ENCODE data around the gene PFDN6. TPM values are rescaled to one million over a fixed set of nuclear protein-coding genes. Genes with fewer than 3 reads are reported as not detected.

PFDN6 gene
- total RNA-seq, 1 experiment from 2014 or later = 90.5 TPM

DNA sequence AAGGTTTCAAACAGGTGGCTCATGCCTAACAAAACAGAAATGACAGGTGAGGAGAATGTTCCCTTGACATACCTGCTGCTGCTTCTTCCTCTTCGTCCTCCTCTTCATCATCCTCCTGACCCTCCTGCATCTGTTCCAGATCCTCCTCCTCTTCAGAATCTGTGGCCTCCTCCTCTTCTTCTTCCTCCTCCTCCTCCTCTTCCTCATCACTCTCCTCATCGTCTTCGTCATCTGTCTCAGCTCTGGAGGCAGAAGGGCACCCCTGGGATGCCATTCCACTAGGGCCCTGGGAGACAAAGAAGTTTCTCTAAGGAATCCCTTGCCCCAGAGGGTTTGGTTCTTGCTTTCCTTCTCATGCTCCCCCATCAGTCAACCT lies 30.5 kb downstream of the PFDN6 start:
- Histone ChIP-seq H3K4me3 (replicated peaks in 1 of 2; ENCODE audit: low read depth in 1 of 2, low read length in 2 of 2) (no peak overlapping the region), H3K4me1 (ENCODE audit: control insufficient read depth in 1 of 2, insufficient read depth in 2 of 2, low read length in 2 of 2) (peaks cover 36 to 68% of the 10 kb centered on the region in 2 experiments), H3K27me3 (ENCODE audit: insufficient read depth, low read length) (no peaks in the 10 kb centered on the region), H2AFZ (ENCODE audit: low read depth, low read length, poor library complexity, severe bottlenecking) (no peak overlapping the region), H3K9me2 (ENCODE audit: insufficient read depth) (no peaks in the 10 kb centered on the region), H3K27ac (ENCODE audit: low read depth, low read length) (0 out of 2 replicates have a peak overlapping the region, but pooled peaks have one; percentile 11), H4K20me1 (ENCODE audit: insufficient read depth) (no peaks in the 10 kb centered on the region), H3K9me3 (ENCODE audit: control insufficient read depth in 1 of 2, insufficient read depth in 1 of 2, low read depth in 1 of 2, low read length in 2 of 2) (no peaks in the 10 kb centered on the region), H3K9ac (ENCODE audit: low read length) (no peak overlapping the region), H3K36me3 (ENCODE audit: control insufficient read depth in 1 of 2, insufficient read depth in 2 of 2, low read length in 2 of 2) (peaks cover 22 to 29% of the 10 kb centered on the region in 2 experiments; a peak in 3 of 4 replicates), H3K4me2 (ENCODE audit: low read length) (0 out of 2 replicates have a peak overlapping the region, but pooled peaks have one; percentile 100), H3K79me2 (ENCODE audit: insufficient read depth, low read length) (peaks cover 41% of the 10 kb centered on the region)
- POLR2A ChIA-PET = no interaction called here
- intact Hi-C loops (cut with micrococcal nuclease) = no loop called here
- DNase-seq (ENCODE audit: low read depth, low spot score) (no peak), ATAC-seq (no peak)
- TF ChIP-seq ZBTB33 (IDR thresholded peaks at IDR 0.05; ENCODE audit: extremely low read depth, insufficient replicate concordance, low read length) = no peak
- no peak for TF ChIP-seq MAX (IDR thresholded peaks at IDR 0.05)
- TF ChIP-seq POLR2AphosphoS5 (IDR thresholded peaks at IDR 0.05; ENCODE audit: low read depth, low read length) = no peak
- TF ChIP-seq EGR1 (IDR thresholded peaks at IDR 0.05; ENCODE audit: low read depth) = no peak
- TF ChIP-seq CEBPB (IDR thresholded peaks at IDR 0.05; ENCODE audit: low read depth) = no peak
- no peak for TF ChIP-seq REST (IDR thresholded peaks at IDR 0.05; ENCODE audit: low read depth)
- TF ChIP-seq SIN3A (IDR thresholded peaks at IDR 0.05; ENCODE audit: low read depth) = no peak
- no peak for TF ChIP-seq YY1 (IDR thresholded peaks at IDR 0.05; ENCODE audit: extremely low read depth, insufficient replicate concordance, low read depth, low read length)
- TF ChIP-seq FOSL1 (IDR thresholded peaks at IDR 0.05; ENCODE audit: low read depth) = no peak
- no peak for TF ChIP-seq ZNF274 (IDR thresholded peaks at IDR 0.05; ENCODE audit: low read depth, low read length)
- TF ChIP-seq SRF (IDR thresholded peaks at IDR 0.05; ENCODE audit: low read depth) = no peak
- no peak for TF ChIP-seq SP1 (IDR thresholded peaks at IDR 0.05; ENCODE audit: low read depth)
- TF ChIP-seq POLR2A (IDR thresholded peaks at IDR 0.05; ENCODE audit: borderline replicate concordance, extremely low read depth, insufficient read depth, insufficient read length) = no peak
- RAD21 ChIA-PET (ENCODE audit: low non-redundant PET in 1 of 2, low total read pairs in 2 of 2, uncharacterized antibody in 2 of 2, unreplicated experiment in 2 of 2) = no interaction called here
- CTCF ChIA-PET = no interaction called here
- no TSS peak for BruUV-seq (replicated peaks)
